ENCODE results near the gene CYFIP2. TPM values are rescaled to one million over a fixed set of nuclear protein-coding genes. Genes with fewer than 3 reads are reported as not detected.

CYFIP2 gene
- polyA plus RNA-seq, 1 donor (not counting 4 experiments of a cell fraction or from before 2014, with no cell fraction given): 0.62 TPM

DNA sequence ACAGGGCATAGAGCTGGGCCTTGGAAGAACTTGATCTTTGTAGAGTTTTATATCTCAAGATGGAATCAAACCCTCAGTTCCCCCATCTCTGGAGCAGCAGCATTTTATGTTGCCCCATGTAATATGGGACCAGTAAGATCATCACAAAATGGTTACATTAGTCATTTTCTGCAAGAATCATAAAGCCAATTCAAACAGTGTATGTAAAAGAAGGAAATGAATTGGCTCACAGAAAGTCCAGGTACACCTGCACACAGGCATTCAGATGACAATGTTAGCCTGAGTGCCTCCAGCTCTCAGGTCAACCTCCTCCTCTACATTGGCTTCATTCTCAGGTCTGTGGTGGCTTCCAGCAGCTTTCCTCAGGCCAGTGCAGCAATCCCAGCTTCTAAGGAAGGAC is 35.1 kb downstream of the CYFIP2 start:
- Histone ChIP-seq H3K36me3 (ENCODE audit: control insufficient read depth in 2 of 2, extremely low read depth in 1 of 2, insufficient read depth in 2 of 2, low read length in 2 of 2) (no peaks in the 10 kb centered on the region), H3K9me1 (ENCODE audit: control insufficient read depth, extremely low read depth, insufficient read depth, low read length) (no peaks in the 10 kb centered on the region), H3K4me1 (ENCODE audit: control insufficient read depth, extremely low read depth, insufficient read depth, low read length) (no peaks in the 10 kb centered on the region), H3K4me3 (ENCODE audit: control insufficient read depth in 2 of 3, extremely low read depth in 1 of 3, insufficient read depth in 2 of 3, low read depth in 1 of 3, low read length in 3 of 3) (no peak overlapping the region), H2AFZ (ENCODE audit: control insufficient read depth, low read length) (no peak overlapping the region), H3K79me2 (ENCODE audit: control insufficient read depth, insufficient read depth, low read length) (no peaks in the 10 kb centered on the region), H3K4me2 (ENCODE audit: control insufficient read depth, extremely low read depth, insufficient read depth, low read depth, low read length) (no peak overlapping the region), H4K20me1 (ENCODE audit: control insufficient read depth, extremely low read depth, insufficient read depth, low read length) (no peaks in the 10 kb centered on the region), H3K9me3 (ENCODE audit: control insufficient read depth, low read depth, low read length) (no peaks in the 10 kb centered on the region), H3K27ac (ENCODE audit: control insufficient read depth, insufficient read depth, low read length) (no peak overlapping the region), H3K9ac (ENCODE audit: control insufficient read depth, extremely low read depth, insufficient read depth, low read length) (no peak overlapping the region), H3K27me3 (ENCODE audit: control insufficient read depth, extremely low read depth, insufficient read depth, low read length) (no peaks in the 10 kb centered on the region)
- DNase-seq (ENCODE audit: low read depth, low spot score) (no peak), FAIRE-seq (no peak)
- dilution Hi-C loops (cut with MboI; ENCODE audit: extremely low pct_ligation_motif_present, low sequenced_read_pairs): no loop called here
- TF ChIP-seq, protein P1, sequence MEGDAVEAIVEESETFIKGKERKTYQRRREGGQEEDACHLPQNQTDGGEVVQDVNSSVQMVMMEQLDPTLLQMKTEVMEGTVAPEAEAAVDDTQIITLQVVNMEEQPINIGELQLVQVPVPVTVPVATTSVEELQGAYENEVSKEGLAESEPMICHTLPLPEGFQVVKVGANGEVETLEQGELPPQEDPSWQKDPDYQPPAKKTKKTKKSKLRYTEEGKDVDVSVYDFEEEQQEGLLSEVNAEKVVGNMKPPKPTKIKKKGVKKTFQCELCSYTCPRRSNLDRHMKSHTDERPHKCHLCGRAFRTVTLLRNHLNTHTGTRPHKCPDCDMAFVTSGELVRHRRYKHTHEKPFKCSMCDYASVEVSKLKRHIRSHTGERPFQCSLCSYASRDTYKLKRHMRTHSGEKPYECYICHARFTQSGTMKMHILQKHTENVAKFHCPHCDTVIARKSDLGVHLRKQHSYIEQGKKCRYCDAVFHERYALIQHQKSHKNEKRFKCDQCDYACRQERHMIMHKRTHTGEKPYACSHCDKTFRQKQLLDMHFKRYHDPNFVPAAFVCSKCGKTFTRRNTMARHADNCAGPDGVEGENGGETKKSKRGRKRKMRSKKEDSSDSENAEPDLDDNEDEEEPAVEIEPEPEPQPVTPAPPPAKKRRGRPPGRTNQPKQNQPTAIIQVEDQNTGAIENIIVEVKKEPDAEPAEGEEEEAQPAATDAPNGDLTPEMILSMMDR (optimal IDR thresholded peaks at IDR 0.05 in 1 of 3, IDR thresholded peaks at IDR 0.05 in 1 of 3, conservative IDR thresholded peaks at IDR 0.05 in 1 of 3; ENCODE audit: extremely low read depth in 1 of 3, insufficient read depth in 2 of 3, low read length in 3 of 3): no peak
- TF ChIP-seq EZH2 (IDR thresholded peaks at IDR 0.05; ENCODE audit: low read length): no peak

GRCh38 chr5:157303023-157303422 is 37.1 kb downstream of the CYFIP2 start:
- Histone ChIP-seq H2AFZ (ENCODE audit: control insufficient read depth, low read length) (no peak overlapping the region), H4K20me1 (ENCODE audit: control insufficient read depth, extremely low read depth, insufficient read depth, low read length) (no peaks in the 10 kb centered on the region), H3K9me3 (ENCODE audit: control insufficient read depth, low read depth, low read length) (no peaks in the 10 kb centered on the region), H3K9me1 (ENCODE audit: control insufficient read depth, extremely low read depth, insufficient read depth, low read length) (no peaks in the 10 kb centered on the region), H3K9ac (ENCODE audit: control insufficient read depth, extremely low read depth, insufficient read depth, low read length) (no peak overlapping the region), H3K27me3 (ENCODE audit: control insufficient read depth, extremely low read depth, insufficient read depth, low read length) (no peaks in the 10 kb centered on the region), H3K27ac (ENCODE audit: control insufficient read depth, insufficient read depth, low read length) (no peak overlapping the region), H3K4me1 (ENCODE audit: control insufficient read depth, extremely low read depth, insufficient read depth, low read length) (no peaks in the 10 kb centered on the region), H3K4me2 (ENCODE audit: control insufficient read depth, extremely low read depth, insufficient read depth, low read depth, low read length) (no peak overlapping the region), H3K36me3 (ENCODE audit: control insufficient read depth in 2 of 2, extremely low read depth in 1 of 2, insufficient read depth in 2 of 2, low read length in 2 of 2) (no peaks in the 10 kb centered on the region), H3K4me3 (ENCODE audit: control insufficient read depth in 2 of 3, extremely low read depth in 1 of 3, insufficient read depth in 2 of 3, low read depth in 1 of 3, low read length in 3 of 3) (no peak overlapping the region), H3K79me2 (ENCODE audit: control insufficient read depth, insufficient read depth, low read length) (no peaks in the 10 kb centered on the region)
- dilution Hi-C loops (cut with MboI; ENCODE audit: extremely low pct_ligation_motif_present, low sequenced_read_pairs): no loop called here
- TF ChIP-seq, protein P1 (optimal IDR thresholded peaks at IDR 0.05 in 1 of 3, IDR thresholded peaks at IDR 0.05 in 1 of 3, conservative IDR thresholded peaks at IDR 0.05 in 1 of 3; ENCODE audit: extremely low read depth in 1 of 3, insufficient read depth in 2 of 3, low read length in 3 of 3): no peak
- TF ChIP-seq EZH2 (IDR thresholded peaks at IDR 0.05; ENCODE audit: low read length): no peak
- DNase-seq (ENCODE audit: low read depth, low spot score): no peak
- no peak for FAIRE-seq
